Karpas-422 (cell line): ENCODE measurements around the gene SLAIN1. TPM values are rescaled to one million over a fixed set of nuclear protein-coding genes. Genes with fewer than 3 reads are reported as not detected.
"Not testable (repeated sequence)": the region's sequence is repeated elsewhere in the genome, so short reads cannot be mapped to it uniquely, and the experiment has no call there.

Source experiments
- DNase-seq: peaks from one replicate; pipeline ENCODE4 v3.0.0-alpha.2; 2015
- H2AFZ ChIP-seq: fragments of 200-600 bp; sonication (generic); 2 replicates; pipeline ENCODE4 v1.6.1; 2014; ENCODE audit warnings: antibody characterized with exemption, low read length, mixed read lengths
- H3K27ac ChIP-seq: fragments of 200-600 bp; sonication (generic); 2 replicates; pipeline ENCODE4 v1.5.1; 2014; ENCODE audit warnings: mild to moderate bottlenecking, low read length, moderate library complexity
- H3K27me3 ChIP-seq: fragments of 200-600 bp; sonication (generic); 2 replicates; pipeline ENCODE4 v1.6.1; 2014; ENCODE audit warnings: low read length, mixed read lengths
- H3K36me3 ChIP-seq: fragments of 200-600 bp; sonication (generic); 2 replicates; pipeline ENCODE4 v1.6.1; 2014; ENCODE audit warnings: low read length, mixed read lengths; ENCODE audit not compliant: insufficient read depth
- H3K4me1 ChIP-seq: fragments of 200-600 bp; sonication (generic); 2 replicates; pipeline ENCODE4 v1.6.1; 2014; ENCODE audit warnings: mild to moderate bottlenecking, low read length, mixed read lengths
- H3K4me2 ChIP-seq: fragments of 200-600 bp; sonication (generic); 2 replicates; pipeline ENCODE4 v1.6.1; 2014; ENCODE audit warnings: low read length, low read depth, mild to moderate bottlenecking; ENCODE audit not compliant: poor library complexity, severe bottlenecking
- H3K4me3 ChIP-seq: fragments of 200-600 bp; sonication (generic); 2 replicates; pipeline ENCODE4 v1.5.1; 2014; ENCODE audit warnings: mild to moderate bottlenecking, antibody characterized with exemption, low read length, mixed read lengths
- H3K79me2 ChIP-seq: fragments of 200-600 bp; sonication (generic); 2 replicates; pipeline ENCODE4 v1.6.1; 2014; ENCODE audit warnings: mild to moderate bottlenecking, low read length, mixed read lengths
- H3K9ac ChIP-seq: fragments of 200-600 bp; sonication (generic); 2 replicates; pipeline ENCODE4 v1.6.0; 2014; ENCODE audit warnings: low read length
- H3K9me2 ChIP-seq: fragments of 200-600 bp; sonication (generic), shearing (Covaris generic); replicated peaks from 2 replicates; pipeline ENCODE4 v1.6.0; 2014; ENCODE audit warnings: mild to moderate bottlenecking, low read length, moderate library complexity; ENCODE audit not compliant: insufficient read depth
- H3K9me3 ChIP-seq: fragments of 300-700, 200-600 bp; sonication (generic); 2 replicates; pipeline ENCODE4 v1.6.1; 2014; ENCODE audit warnings: low read length, mixed read lengths
- H4K20me1 ChIP-seq: fragments of 200-600 bp; sonication (generic); 2 replicates; pipeline ENCODE4 v1.6.1; 2014; ENCODE audit warnings: mild to moderate bottlenecking, antibody characterized with exemption, low read length, low read depth; ENCODE audit not compliant: insufficient read depth
- total RNA-seq: library from RNA; depleted of rRNA; stranded (reverse); fragments of >200 nt; shearing (Covaris generic); gene quantifications from 2 replicates; pipeline ENCODE4 v1.2.3, GENCODE V29; 2014; ENCODE audit warnings: low replicate concordance; rRNA removed

Gene SLAIN1
- 4.4 and 7.1 TPM in 2 replicates for total RNA-seq

- Histone ChIP-seq H3K27ac (no peak within 1 kb of the TSS), H3K36me3 (no peaks in the 10 kb centered on the region), H3K9me3 (no peaks in the 10 kb centered on the region), H3K9ac (peak within 1 kb of the TSS; percentile 64), H3K27me3 (no peaks in the 10 kb centered on the region), H3K4me1 (peaks cover 18% of the 10 kb centered on the region), H3K4me3 (peak within 1 kb of the TSS; percentile 77), H3K9me2 (no peaks in the 10 kb centered on the region), H4K20me1 (no peaks in the 10 kb centered on the region), H3K4me2 (peak within 1 kb of the TSS; percentile 92), H3K79me2 (no peaks in the 10 kb centered on the region), H2AFZ (peak within 1 kb of the TSS; percentile 93)
- peak; percentile 85 for DNase-seq
Observed at GRCh38 chr13:77697217-77698103, at the start of gene SLAIN1. TSS of gene SLAIN1 (plus strand) at chr13:77697687. CDS start at chr13:77697914, 227 bp downstream.

GRCh38 chr13:77650409-77650808, 47.1 kb upstream of the SLAIN1 start:
- no peaks in the 10 kb centered on the region for H3K27me3 ChIP-seq
- no peaks in the 10 kb centered on the region for H4K20me1 ChIP-seq
- H3K79me2 ChIP-seq = no peaks in the 10 kb centered on the region

GRCh38 chr13:77653301-77653700, 44.2 kb upstream of the SLAIN1 start:
- no peak for DNase-seq
- no peaks in the 10 kb centered on the region for H3K36me3 ChIP-seq
- no peaks in the 10 kb centered on the region for H3K4me1 ChIP-seq
- no peak overlapping the region for H3K9ac ChIP-seq
- no peak overlapping the region for H2AFZ ChIP-seq
- no peaks in the 10 kb centered on the region for H3K27me3 ChIP-seq
- no peaks in the 10 kb centered on the region for H4K20me1 ChIP-seq
- H3K27ac ChIP-seq = no peak overlapping the region
- H3K9me3 ChIP-seq = peaks cover 5% of the 10 kb centered on the region
- no peaks in the 10 kb centered on the region for H3K9me2 ChIP-seq
- no peak overlapping the region for H3K4me2 ChIP-seq
- H3K79me2 ChIP-seq = no peaks in the 10 kb centered on the region
- no peak overlapping the region for H3K4me3 ChIP-seq

More at GRCh38 chr13:77650409-77650808, 47.1 kb upstream of the SLAIN1 start:
- DNase-seq = no peak
- no peaks in the 10 kb centered on the region for H3K36me3 ChIP-seq
- H3K4me2 ChIP-seq = no peak overlapping the region
- H3K9ac ChIP-seq = no peak overlapping the region
- no peaks in the 10 kb centered on the region for H3K4me1 ChIP-seq
- H3K9me3 ChIP-seq = peaks cover 5% of the 10 kb centered on the region
- no peak overlapping the region for H3K27ac ChIP-seq
- H3K9me2 ChIP-seq = no peaks in the 10 kb centered on the region
- H3K4me3 ChIP-seq = no peak overlapping the region
- no peak overlapping the region for H2AFZ ChIP-seq

- not testable (repeated sequence) for H3K9me3 ChIP-seq, H3K36me3 ChIP-seq, DNase-seq, H3K9ac ChIP-seq, H3K27ac ChIP-seq, H2AFZ ChIP-seq, H3K27me3 ChIP-seq, H4K20me1 ChIP-seq, H3K4me2 ChIP-seq, H3K79me2 ChIP-seq, H3K4me1 ChIP-seq, H3K4me3 ChIP-seq, H3K9me2 ChIP-seq
Observed at GRCh38 chr13:77660016-77660415, 37.5 kb upstream of the SLAIN1 start.

- Histone ChIP-seq H4K20me1 (no peaks in the 10 kb centered on the region), H3K79me2 (no peaks in the 10 kb centered on the region), H3K4me2 (no peak overlapping the region), H3K9ac (no peak overlapping the region), H3K9me2 (no peaks in the 10 kb centered on the region), H3K36me3 (no peaks in the 10 kb centered on the region), H3K27ac (no peak overlapping the region), H2AFZ (no peak overlapping the region), H3K4me1 (no peaks in the 10 kb centered on the region), H3K4me3 (no peak overlapping the region), H3K9me3 (no peaks in the 10 kb centered on the region), H3K27me3 (no peaks in the 10 kb centered on the region)
- DNase-seq = no peak
Observed at GRCh38 chr13:77660841-77661250, 36.6 kb upstream of the SLAIN1 start.

- not testable (repeated sequence) for H4K20me1 ChIP-seq, H3K27ac ChIP-seq, H2AFZ ChIP-seq, H3K9ac ChIP-seq, H3K79me2 ChIP-seq, H3K4me2 ChIP-seq, H3K9me2 ChIP-seq, H3K9me3 ChIP-seq, DNase-seq, H3K27me3 ChIP-seq, H3K36me3 ChIP-seq, H3K4me3 ChIP-seq, H3K4me1 ChIP-seq
Observed at GRCh38 chr13:77662301-77662700, 35.2 kb upstream of the SLAIN1 start.

- H3K27me3 ChIP-seq, H3K36me3 ChIP-seq, DNase-seq, H2AFZ ChIP-seq, H3K4me3 ChIP-seq, H3K9me3 ChIP-seq, H3K9me2 ChIP-seq, H3K4me1 ChIP-seq, H3K27ac ChIP-seq, H3K4me2 ChIP-seq, H4K20me1 ChIP-seq, H3K9ac ChIP-seq, H3K79me2 ChIP-seq: not testable (repeated sequence)
Observed at GRCh38 chr13:77662831-77663230, 34.7 kb upstream of the SLAIN1 start.

- no peaks in the 10 kb centered on the region for H3K27me3 ChIP-seq
- no peaks in the 10 kb centered on the region for H4K20me1 ChIP-seq
- H3K9me3 ChIP-seq = no peaks in the 10 kb centered on the region
- no peak overlapping the region for H3K4me2 ChIP-seq
- H3K4me1 ChIP-seq = no peaks in the 10 kb centered on the region
- H3K4me3 ChIP-seq = no peak overlapping the region
- no peak overlapping the region for H3K9ac ChIP-seq
- no peak for DNase-seq
- H3K79me2 ChIP-seq = no peaks in the 10 kb centered on the region
- no peaks in the 10 kb centered on the region for H3K36me3 ChIP-seq
- H3K9me2 ChIP-seq = no peaks in the 10 kb centered on the region
- H3K27ac ChIP-seq = no peak overlapping the region
- no peak overlapping the region for H2AFZ ChIP-seq
Observed at GRCh38 chr13:77674852-77675251, 22.6 kb upstream of the SLAIN1 start.
